Ishikawa (cell line): ENCODE results near the gene PLPPR1.

Experiments used
- CEBPB ChIP-seq: IDR thresholded peaks from 2 replicates; pipeline ENCODE4 v1.6.1; 2012
- CREB1 ChIP-seq: IDR thresholded peaks from 2 replicates; pipeline ENCODE4 v1.6.1; 2012; ENCODE audit warnings: low read depth
- EGR1 ChIP-seq: IDR thresholded peaks from 2 replicates; pipeline ENCODE4 v1.6.1; 2012
- EP300 ChIP-seq: IDR thresholded peaks from 2 replicates; pipeline ENCODE4 v1.6.1; 2012; ENCODE audit warnings: borderline replicate concordance
- FOXM1 ChIP-seq: IDR thresholded peaks from 2 replicates; pipeline ENCODE4 v1.6.1; 2012; ENCODE audit warnings: low read depth, borderline replicate concordance
- MAX ChIP-seq: IDR thresholded peaks from 2 replicates; pipeline ENCODE4 v1.6.1; 2012
- NFIC ChIP-seq: IDR thresholded peaks from 2 replicates; pipeline ENCODE4 v1.6.1; 2012
- RAD21 ChIP-seq: IDR thresholded peaks from 2 replicates; pipeline ENCODE4 v1.6.1; 2012; ENCODE audit warnings: low read depth
- REST ChIP-seq: IDR thresholded peaks from 2 replicates; pipeline ENCODE4 v1.6.1; 2012; ENCODE audit warnings: low read depth, mild to moderate bottlenecking
- TAF1 ChIP-seq: IDR thresholded peaks from 2 replicates; pipeline ENCODE4 v1.6.1; 2012; ENCODE audit warnings: low read depth, mild to moderate bottlenecking
- TCF12 ChIP-seq: IDR thresholded peaks from 2 replicates; pipeline ENCODE4 v1.6.1; 2012; ENCODE audit warnings: low read depth
- TEAD4 ChIP-seq: IDR thresholded peaks from 2 replicates; pipeline ENCODE4 v1.6.1; 2012
- USF1 ChIP-seq: IDR thresholded peaks from 2 replicates; pipeline ENCODE4 v1.6.1; 2012
- YY1 ChIP-seq: IDR thresholded peaks from 2 replicates; pipeline ENCODE4 v1.6.1; 2012; ENCODE audit warnings: low read depth
- ZBTB7A ChIP-seq: IDR thresholded peaks from 2 replicates; pipeline ENCODE4 v1.6.1; 2012; ENCODE audit warnings: low read depth

PLPPR1 gene

GRCh38 chr9:101332362-101332761, 303.8 kb downstream of the PLPPR1 start:
- no peak for TF ChIP-seq MAX
- no peak for TF ChIP-seq RAD21
- no peak for TF ChIP-seq CEBPB
- TF ChIP-seq NFIC = no peak
- no peak for TF ChIP-seq TCF12
- no peak for TF ChIP-seq CREB1
- no peak for TF ChIP-seq TAF1
- no peak for TF ChIP-seq REST
- TF ChIP-seq ZBTB7A = no peak
- TF ChIP-seq FOXM1 = no peak
- TF ChIP-seq EGR1 = no peak
- no peak for TF ChIP-seq TEAD4
- no peak for TF ChIP-seq EP300
- no peak for TF ChIP-seq YY1
- TF ChIP-seq USF1 = no peak

- TF ChIP-seq FOXM1 (no peak), TCF12 (no peak), CREB1 (no peak), USF1 (no peak), TEAD4 (no peak), CEBPB (no peak), REST (no peak), ZBTB7A (no peak), EGR1 (no peak), NFIC (no peak), MAX (no peak), RAD21 (no peak)
Measured at GRCh38 chr9:101333490-101333889, 305.0 kb downstream of the PLPPR1 start.

GRCh38 chr9:101333926-101334702, 305.6 kb downstream of the PLPPR1 start:
- TF ChIP-seq CREB1 (no peak), EP300 (no peak), TAF1 (no peak), TEAD4 (no peak), NFIC (no peak), CEBPB (no peak), USF1 (no peak), REST (no peak), RAD21 (no peak), ZBTB7A (no peak), YY1 (no peak), TCF12 (no peak), EGR1 (no peak), FOXM1 (no peak)

GRCh38 chr9:101336091-101336490, 307.6 kb downstream of the PLPPR1 start:
- TF ChIP-seq USF1 (no peak), RAD21 (no peak), MAX (no peak), TEAD4 (no peak), REST (no peak), EGR1 (no peak), EP300 (no peak), TCF12 (no peak), CREB1 (no peak), FOXM1 (no peak), YY1 (no peak), NFIC (no peak), CEBPB (no peak), ZBTB7A (no peak), TAF1 (no peak)
